NCI-H345 treated with DMSO at 0.1 percent for 48 hours (cell line): ENCODE measurements around the gene RECQL5.
"Not testable (repeated sequence)": the region's sequence is repeated elsewhere in the genome, so short reads cannot be mapped to it uniquely, and the experiment has no call there.

Source experiments
- DNase-seq: peaks from one replicate; lab custom pipeline; 2025; ENCODE audit not compliant: unreplicated experiment; lab: John Stamatoyannopoulos, UW

RECQL5 gene

GRCh38 chr17:75595920-75596313 lies 71.0 kb downstream of the RECQL5 start:
- DNase-seq: no peak

- no peak for DNase-seq
Observed at GRCh38 chr17:75595284-75595919, 71.6 kb downstream of the RECQL5 start.

- DNase-seq: no peak
Observed at GRCh38 chr17:75594499-75595283, 72.3 kb downstream of the RECQL5 start.

- DNase-seq: not testable (repeated sequence)
Observed at GRCh38 chr17:75593430-75593829, 73.5 kb downstream of the RECQL5 start.

- DNase-seq: no peak
Observed at GRCh38 chr17:75592348-75593020, 74.5 kb downstream of the RECQL5 start.

DNA sequence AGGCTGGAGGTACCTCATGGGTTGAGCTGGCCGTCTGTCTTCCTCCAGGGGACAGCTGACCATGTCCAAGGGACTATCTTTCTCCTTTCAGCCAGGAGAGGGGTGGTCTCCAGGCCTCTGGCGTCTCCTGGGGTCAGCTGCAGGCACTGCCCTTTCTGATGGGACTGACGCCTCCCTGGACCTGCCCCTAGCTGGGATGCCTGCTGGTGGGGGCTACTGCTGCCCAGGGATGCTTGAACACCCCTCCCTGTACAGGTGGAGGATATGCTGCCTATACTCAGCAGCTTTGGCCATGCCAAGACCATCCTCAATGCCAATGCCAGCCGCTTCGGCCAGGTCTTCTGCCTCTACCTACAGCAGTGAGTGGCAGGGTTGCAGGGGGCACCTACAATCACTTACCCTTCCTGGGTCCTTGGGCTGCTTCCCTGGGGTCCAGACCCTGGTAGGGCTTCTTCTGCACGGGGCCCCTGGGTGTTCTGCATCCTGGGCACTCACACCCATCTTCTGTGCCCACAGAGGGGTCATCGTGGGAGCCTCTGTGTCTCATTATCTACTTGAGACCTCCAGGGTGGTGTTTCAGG lies 75.1 kb downstream of the RECQL5 start:
- DNase-seq: no peak

DNA sequence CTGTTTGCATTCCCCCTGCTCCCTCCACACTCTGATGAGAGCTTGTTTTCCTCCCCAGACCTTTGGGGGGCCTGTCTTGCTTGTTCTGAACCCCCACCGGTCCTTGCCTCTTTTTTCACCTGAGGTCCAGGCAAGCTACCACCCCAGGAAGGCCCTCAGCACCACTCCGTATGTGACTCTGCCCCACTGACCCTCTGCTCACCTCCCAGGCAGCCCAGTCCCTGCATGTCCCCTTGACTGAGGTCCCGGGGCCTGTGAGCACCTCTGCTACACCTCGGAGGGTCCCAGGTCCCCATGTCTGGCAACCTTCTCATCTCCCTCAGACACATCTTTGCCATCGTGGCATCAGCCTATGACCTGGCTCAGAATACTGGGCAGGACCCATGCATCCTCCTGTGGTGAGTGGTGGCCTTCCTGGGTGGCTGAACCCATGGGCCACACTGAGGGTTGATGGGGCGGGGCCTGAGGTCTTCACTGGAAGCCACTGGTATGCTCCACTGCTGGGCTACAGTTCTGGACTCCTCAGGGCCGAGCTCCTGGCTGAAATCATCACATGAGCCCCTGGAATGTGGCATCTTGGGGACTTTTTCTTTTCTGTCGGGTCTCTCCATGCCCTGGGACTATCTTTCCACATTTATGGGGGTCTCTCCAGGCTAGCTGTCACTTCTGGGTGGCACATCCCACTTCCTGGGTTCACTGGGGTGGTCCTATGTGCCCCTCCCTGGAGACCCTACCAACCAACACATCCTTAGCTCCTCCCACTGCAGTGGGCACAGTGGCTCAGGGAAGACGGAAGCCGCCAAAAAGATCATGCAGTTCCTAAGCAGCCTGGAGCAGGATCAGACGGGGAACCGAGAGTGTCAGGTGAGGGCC lies 75.9 kb downstream of the RECQL5 start:
- no peak for DNase-seq

DNA sequence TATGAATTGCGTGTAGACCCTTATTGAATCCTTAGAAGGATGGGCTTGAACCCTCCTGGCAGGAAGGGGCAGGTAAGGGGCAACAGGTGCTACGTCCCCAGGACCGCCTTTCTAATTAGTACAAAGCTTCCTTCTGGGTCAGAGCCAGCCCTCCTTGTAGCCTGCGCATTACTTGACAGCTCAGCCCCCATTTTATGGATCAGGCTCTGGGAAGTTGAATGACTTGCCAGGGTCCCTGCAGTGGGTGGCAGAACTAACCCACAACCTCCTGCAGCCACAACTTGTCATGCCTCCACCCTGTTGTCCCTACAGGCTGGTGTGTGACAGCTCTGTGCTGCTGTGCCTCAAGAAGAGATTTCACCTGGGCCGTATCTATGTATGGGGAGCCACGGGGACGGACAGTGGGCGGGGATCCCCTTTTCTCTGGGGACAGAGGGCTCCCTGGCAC lies 76.6 kb downstream of the RECQL5 start:
- no peak for DNase-seq

DNA sequence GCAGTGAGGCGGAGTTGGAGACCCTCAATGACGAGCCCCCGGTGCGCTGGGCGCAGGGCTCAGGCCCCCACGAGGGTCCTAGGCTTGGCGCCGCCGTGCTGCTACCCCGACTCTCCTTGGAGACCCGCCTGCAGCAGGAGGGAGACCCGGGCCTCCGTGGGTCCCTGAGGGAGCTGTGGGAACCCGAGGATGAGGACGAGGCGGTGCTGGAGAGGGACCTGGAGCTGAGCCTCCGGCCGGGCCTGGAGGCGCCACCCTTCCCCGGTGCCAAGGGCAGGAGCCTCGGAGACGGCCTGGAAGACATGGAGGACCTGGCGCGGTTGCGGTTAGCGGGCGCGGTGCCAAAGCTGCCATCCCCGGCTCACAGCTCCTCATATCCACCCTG lies 77.0 kb downstream of the RECQL5 start:
- DNase-seq: no peak

DNA sequence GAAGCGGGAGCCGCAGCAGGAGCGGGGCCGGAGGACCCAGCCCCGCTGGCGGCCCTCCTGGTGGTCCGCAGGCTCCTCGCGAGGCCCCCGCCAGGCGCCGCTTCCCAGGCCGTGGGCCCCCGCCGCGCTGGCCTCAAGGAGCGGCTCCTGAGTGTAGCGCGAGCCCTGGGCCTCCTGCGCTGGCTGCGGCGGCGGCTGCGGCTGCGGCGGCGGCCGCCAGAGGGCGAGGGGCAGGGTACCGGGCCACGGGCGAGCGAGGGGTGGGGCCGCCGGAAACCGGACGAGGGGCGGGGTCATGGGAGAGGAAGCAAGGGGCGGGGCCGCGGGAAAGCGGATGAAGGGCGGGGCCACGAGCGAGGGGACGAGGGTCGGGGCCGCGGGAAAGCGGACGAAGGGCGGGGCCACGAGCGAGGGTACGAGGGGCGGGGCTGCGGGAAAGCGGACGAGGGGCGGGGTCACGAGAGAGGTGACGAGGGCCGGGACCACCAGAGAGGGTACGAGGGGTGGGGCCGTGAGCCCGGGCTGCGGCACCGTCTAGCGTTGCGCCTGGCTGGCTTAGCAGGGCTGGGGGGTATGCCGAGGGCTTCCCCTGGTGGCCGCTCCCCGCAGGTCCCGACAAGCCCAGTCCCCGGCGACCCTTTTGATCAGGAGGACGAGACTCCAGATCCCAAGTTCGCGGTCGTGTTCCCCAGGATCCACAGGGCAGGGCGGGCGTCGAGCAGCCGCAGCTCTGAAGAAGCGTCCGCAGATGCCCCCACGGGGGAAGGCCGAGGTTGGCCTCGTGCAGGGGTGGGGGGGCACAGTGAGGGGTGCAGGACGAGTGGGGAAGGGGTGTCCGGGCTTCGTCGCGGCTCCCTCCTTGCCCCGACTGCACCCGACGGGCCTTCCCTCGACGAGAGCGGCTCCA lies 77.7 kb downstream of the RECQL5 start:
- DNase-seq: peak; percentile 91

- DNase-seq: no peak
Observed at GRCh38 chr17:75588596-75589011, 78.3 kb downstream of the RECQL5 start.

DNA sequence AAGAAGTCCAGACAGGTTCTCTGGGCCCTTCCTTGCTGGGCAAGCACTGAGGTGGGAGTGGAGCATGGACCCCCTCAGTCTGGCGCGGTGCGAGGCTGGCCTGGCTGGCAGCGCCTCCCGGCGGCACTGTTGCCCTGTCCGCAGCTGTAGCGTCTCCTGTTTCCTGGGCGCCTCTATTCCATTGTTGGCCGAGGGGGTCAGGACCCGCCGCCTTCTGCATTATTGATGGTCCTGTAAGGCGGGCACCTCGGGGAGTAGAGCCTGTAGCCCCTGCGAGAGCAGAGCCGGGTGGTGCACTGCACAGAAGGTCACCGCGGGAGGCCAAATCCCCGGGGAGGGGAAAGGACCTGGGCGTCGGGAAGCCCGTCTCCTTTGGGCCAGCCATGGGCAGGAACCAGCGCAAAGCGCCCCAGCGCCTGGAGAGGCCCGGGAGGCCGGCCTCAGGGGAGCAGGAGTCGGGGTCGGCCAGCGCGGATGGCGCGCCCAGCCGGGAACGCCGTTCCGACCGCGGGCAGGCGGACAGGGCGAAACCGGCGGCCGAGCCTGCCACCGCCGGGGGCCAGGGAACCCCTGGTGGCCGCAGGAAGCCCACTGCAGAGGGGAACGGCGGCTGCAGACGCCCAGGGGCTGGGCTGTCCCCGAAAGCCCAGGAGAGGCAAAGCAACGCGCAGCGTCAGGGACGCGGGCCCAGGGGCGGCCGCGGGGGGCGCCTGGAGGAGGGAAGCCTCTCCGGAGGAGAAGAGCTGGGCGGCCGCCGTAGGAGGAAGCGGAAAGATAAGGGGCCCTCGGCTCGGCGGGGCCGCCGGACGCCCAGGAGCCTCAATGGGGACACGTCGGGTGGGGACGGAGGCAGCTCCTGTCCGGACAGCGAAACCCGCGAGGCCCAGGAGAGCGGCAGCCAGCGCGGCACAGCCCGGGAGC lies 79.0 kb downstream of the RECQL5 start, which contains the start of gene MYO15B:
Gene MYO15B (plus strand): TSS at position 126 of the 921 bp plus-strand sequence. CDS start 258 bp downstream, at position 384.
- DNase-seq: peak; percentile 37

DNA sequence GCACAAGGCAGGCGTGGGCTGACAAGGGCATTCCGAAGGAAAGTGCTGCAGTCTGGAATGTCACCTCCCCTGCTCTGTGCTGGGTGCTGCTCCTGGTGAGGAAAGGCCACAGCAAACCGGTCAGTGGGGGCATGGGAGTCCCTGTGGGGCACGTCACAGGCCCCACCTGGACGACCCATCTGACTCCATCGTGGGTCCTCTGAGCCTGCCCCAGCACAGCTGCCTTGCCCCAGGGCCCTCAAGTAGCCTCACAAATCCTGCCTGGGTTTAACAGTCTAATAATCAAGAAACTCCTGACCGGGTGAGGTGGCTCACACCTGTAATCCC lies 82.1 kb downstream of the RECQL5 start:
- no peak for DNase-seq

GRCh38 chr17:75583197-75583596 lies 83.8 kb downstream of the RECQL5 start:
- DNase-seq: not testable (repeated sequence)

DNA sequence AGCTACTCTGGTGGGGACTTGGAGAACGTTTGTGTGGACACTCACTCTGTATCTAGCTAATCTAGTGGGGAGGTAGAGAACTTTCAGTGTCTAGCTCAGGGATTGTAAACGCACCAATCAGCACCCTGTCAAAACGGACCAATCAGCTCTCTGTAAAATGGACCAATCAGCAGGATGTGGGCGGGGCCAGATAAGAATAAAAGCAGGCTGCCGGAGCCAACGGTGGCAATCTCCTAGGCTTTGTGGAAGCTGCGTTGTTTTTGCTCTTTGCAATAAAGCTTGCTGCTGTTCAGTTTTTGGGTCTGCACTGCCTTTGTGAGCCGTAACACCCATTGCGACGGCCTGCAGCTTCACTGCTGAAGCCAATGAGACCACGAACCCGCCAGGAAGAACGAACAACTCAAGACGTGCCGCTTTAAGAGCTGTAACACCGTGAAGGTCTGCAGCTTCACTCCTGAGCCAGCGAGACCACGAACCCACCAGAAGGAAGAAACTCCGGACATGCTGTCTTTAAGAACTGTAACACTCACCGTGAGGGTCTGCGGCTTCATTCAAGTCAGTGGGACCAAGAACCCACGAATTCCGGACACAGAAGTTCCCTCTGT lies 85.7 kb downstream of the RECQL5 start:
- not testable (repeated sequence) for DNase-seq
